HCT116 (cell line): Measurements from ENCODE around the gene LSS. TPM values are rescaled to one million over a fixed set of nuclear protein-coding genes. Genes with fewer than 3 reads are reported as not detected.
A peak's percentile ranks its signal among the peaks of the same experiment; 100 is the strongest.

Experiments
- ATAC-seq: fragments of 200-7000 bp; cut with Tn5 transposase; 2 replicates; pipeline ENCODE4 v1.9.1; 2020; ENCODE audit warnings: mild to moderate bottlenecking, moderate library complexity
- BruUV-seq: library from RNA; stranded (reverse); fragments of 400-500 nt; replicated peaks from 2 replicates; lab custom pipeline; 2021; lab: Mats Ljungman, UMichigan
- CTCF ChIA-PET: fragments of 300-600 bp; sonication (Branson Sonifier 250); formaldehyde crosslinking; loops from one replicate; lab custom pipeline; 2021; ENCODE audit warnings: antibody characterized with exemption; lab: Charles Lee
- POLR2A ChIA-PET: fragments of 300-600, 350-600 bp; sonication (Branson Sonifier 250); formaldehyde crosslinking; loops from one replicate; lab custom pipeline; 2021; ENCODE audit warnings: antibody characterized with exemption; lab: Charles Lee
- RAD21 ChIA-PET, 2 experiments: fragments of 300-600 bp; sonication (Branson Sonifier 250); formaldehyde crosslinking; loops; one replicate each; lab custom pipeline; 2023; ENCODE audit warnings: low total read pairs in 2 of 2; ENCODE audit not compliant: uncharacterized antibody in 2 of 2, unreplicated experiment in 2 of 2, low non-redundant PET in 1 of 2; lab: Charles Lee
- DNase-seq: peaks from one replicate; pipeline ENCODE4 v3.0.0-alpha.2; 2010; ENCODE audit warnings: low read depth, low spot score
- H2AFZ ChIP-seq: fragments of 200-600 bp; shearing (Covaris generic), sonication (generic); 2 replicates; pipeline ENCODE4 v1.6.1; 2017; ENCODE audit warnings: low read depth, mixed run types, mixed read lengths, antibody characterized with exemption, low read length; ENCODE audit not compliant: poor library complexity, severe bottlenecking
- H3K27ac ChIP-seq: 2 replicates; pipeline ENCODE4 v1.5.1; 2012; ENCODE audit warnings: low read depth, low read length
- H3K27me3 ChIP-seq: fragments of 200-600 bp; sonication (generic); 2 replicates; pipeline ENCODE4 v1.6.1; 2016; ENCODE audit warnings: mixed run types, low read length, mixed read lengths; ENCODE audit not compliant: insufficient read depth
- H3K36me3 ChIP-seq, 2 experiments: fragments of 200-500 bp in 1 of 2; fragments of 200-600 bp in 1 of 2; sonication (Bioruptor generic) in 1 of 2; sonication (generic) in 1 of 2; 2 replicates each; pipeline versions ENCODE4 v1.5.1 to v1.6.1; 2014 to 2016; ENCODE audit warnings: low read length in 2 of 2, inconsistent platforms in 1 of 2, mixed read lengths in 1 of 2, mixed run types in 1 of 2; ENCODE audit not compliant: insufficient read depth in 2 of 2, control insufficient read depth in 1 of 2
- H3K4me1 ChIP-seq, 2 experiments: fragments of 200-600 bp in 1 of 2; sonication (generic) in 1 of 2; 2 replicates each; pipeline versions ENCODE4 v1.5.1 to v1.6.1; 2012 to 2017; ENCODE audit warnings: low read length in 2 of 2, inconsistent platforms in 1 of 2, mild to moderate bottlenecking in 1 of 2, mixed read lengths in 1 of 2, mixed run types in 1 of 2, moderate library complexity in 1 of 2; ENCODE audit not compliant: insufficient read depth in 2 of 2, control insufficient read depth in 1 of 2
- H3K4me2 ChIP-seq: fragments of 200-600 bp; sonication (generic); 2 replicates; pipeline ENCODE4 v1.6.1; 2017; ENCODE audit warnings: mixed run types, low read length, mixed read lengths
- H3K4me3 ChIP-seq, 2 experiments: fragments of 200-600 bp in 1 of 2; sonication (generic) in 1 of 2; replicated peaks in 1 of 2; 2 replicates each; pipeline ENCODE4 v1.5.1; 2011 to 2016; ENCODE audit warnings: low read length in 2 of 2, control low read depth in 1 of 2, low read depth in 1 of 2, mild to moderate bottlenecking in 1 of 2, mixed read lengths in 1 of 2, mixed run types in 1 of 2
- H3K79me2 ChIP-seq: fragments of 200-600 bp; sonication (generic); 2 replicates; pipeline ENCODE4 v1.6.1; 2017; ENCODE audit warnings: mild to moderate bottlenecking, mixed run types, low read length, moderate library complexity, mixed read lengths; ENCODE audit not compliant: insufficient read depth
- H3K9ac ChIP-seq: fragments of 200-600 bp; sonication (generic); 2 replicates; pipeline ENCODE4 v1.6.1; 2016; ENCODE audit warnings: low read length, mixed read lengths
- H3K9me2 ChIP-seq: fragments of 200-600 bp; sonication (generic), shearing (Covaris generic); 2 replicates; pipeline ENCODE4 v1.6.1; 2017; ENCODE audit warnings: mixed run types, mild to moderate bottlenecking, moderate library complexity; ENCODE audit not compliant: insufficient read depth
- H3K9me3 ChIP-seq, 2 experiments: fragments of 200-500 bp in 1 of 2; fragments of 200-600 bp in 1 of 2; sonication (Bioruptor generic) in 1 of 2; sonication (generic) in 1 of 2; 2 replicates each; pipeline ENCODE4 v1.6.1; 2014 to 2017; ENCODE audit warnings: low read length in 2 of 2, mixed read lengths in 2 of 2, inconsistent platforms in 1 of 2, low read depth in 1 of 2, mild to moderate bottlenecking in 1 of 2, mixed run types in 1 of 2, moderate library complexity in 1 of 2; ENCODE audit not compliant: control insufficient read depth in 1 of 2, insufficient read depth in 1 of 2
- H4K20me1 ChIP-seq: fragments of 200-600 bp; sonication (generic), shearing (Covaris generic); 2 replicates; pipeline ENCODE4 v1.6.1; 2017; ENCODE audit warnings: mixed run types, mild to moderate bottlenecking, moderate library complexity; ENCODE audit not compliant: insufficient read depth
- ATF3 ChIP-seq: IDR thresholded peaks from 2 replicates; pipeline ENCODE4 v1.6.1; 2012
- CBX3 ChIP-seq: IDR thresholded peaks from 2 replicates; pipeline ENCODE4 v1.6.1; 2012; ENCODE audit warnings: low read depth
- EGR1 ChIP-seq: IDR thresholded peaks from 2 replicates; pipeline ENCODE4 v1.6.1; 2012; ENCODE audit warnings: low read depth
- EZH2phosphoT487 ChIP-seq: fragments of 200-600 bp; IDR thresholded peaks from 2 replicates; pipeline ENCODE4 v1.6.1; 2018; ENCODE audit warnings: antibody characterized with exemption, borderline replicate concordance
- MAX ChIP-seq: IDR thresholded peaks from 2 replicates; pipeline ENCODE4 v1.6.1; 2012
- ZBTB33 ChIP-seq: IDR thresholded peaks from 2 replicates; pipeline ENCODE4 v1.6.1; 2011; ENCODE audit warnings: mild to moderate bottlenecking, low read length, moderate library complexity; ENCODE audit not compliant: insufficient replicate concordance; ENCODE audit errors: extremely low read depth
- intact Hi-C: fragments of 100-400 bp; cut with micrococcal nuclease; formaldehyde crosslinking; loops from 2 replicates; pipeline ENCODE4 v1.10.0; 2022
- total RNA-seq: library from RNA; stranded (reverse); gene quantifications from one replicate; pipeline ENCODE4 v1.2.1, GENCODE V29; 2021; ENCODE audit not compliant: unreplicated experiment
- TF ChIP-seq, protein P1 (sequence below), 3 experiments: fragments of 200-600 bp in 1 of 3; sonication (generic) in 1 of 3; IDR thresholded peaks in 2 of 3; conservative IDR thresholded peaks in 1 of 3; 2 replicates each; pipeline ENCODE4 v1.5.1; 2012 to 2017; ENCODE audit warnings: low read depth in 2 of 3, low read length in 2 of 3, antibody characterized with exemption in 1 of 3, borderline replicate concordance in 1 of 3, control low read depth in 1 of 3, mild to moderate bottlenecking in 1 of 3, mixed read lengths in 1 of 3, mixed run types in 1 of 3, moderate library complexity in 1 of 3; ENCODE audit not compliant: insufficient read depth in 1 of 3

Gene LSS
- total RNA-seq, 1 experiment from 2014 or later = 44.7 TPM

- no TSS peak for BruUV-seq
- Histone ChIP-seq H3K4me1 (no peaks in the 10 kb centered on the region), H3K9me2 (no peaks in the 10 kb centered on the region), H3K9ac (no peak overlapping the region), H3K27me3 (no peaks in the 10 kb centered on the region), H4K20me1 (no peaks in the 10 kb centered on the region), H3K79me2 (peaks cover 2% of the 10 kb centered on the region), H3K36me3 (peaks cover 39 to 72% of the 10 kb centered on the region in 2 experiments), H3K4me3 (no peak overlapping the region), H2AFZ (no peak overlapping the region), H3K27ac (no peak overlapping the region), H3K9me3 (no peaks in the 10 kb centered on the region), H3K4me2 (no peak overlapping the region)
- ATAC-seq = peak; percentile 23; the same call in 1 of the 2 replicates
- TF ChIP-seq ATF3 = no peak
- no peak for TF ChIP-seq EZH2phosphoT487
- TF ChIP-seq MAX = no peak
- no peak for TF ChIP-seq ZBTB33
- TF ChIP-seq CBX3 = no peak
- TF ChIP-seq, protein P1, sequence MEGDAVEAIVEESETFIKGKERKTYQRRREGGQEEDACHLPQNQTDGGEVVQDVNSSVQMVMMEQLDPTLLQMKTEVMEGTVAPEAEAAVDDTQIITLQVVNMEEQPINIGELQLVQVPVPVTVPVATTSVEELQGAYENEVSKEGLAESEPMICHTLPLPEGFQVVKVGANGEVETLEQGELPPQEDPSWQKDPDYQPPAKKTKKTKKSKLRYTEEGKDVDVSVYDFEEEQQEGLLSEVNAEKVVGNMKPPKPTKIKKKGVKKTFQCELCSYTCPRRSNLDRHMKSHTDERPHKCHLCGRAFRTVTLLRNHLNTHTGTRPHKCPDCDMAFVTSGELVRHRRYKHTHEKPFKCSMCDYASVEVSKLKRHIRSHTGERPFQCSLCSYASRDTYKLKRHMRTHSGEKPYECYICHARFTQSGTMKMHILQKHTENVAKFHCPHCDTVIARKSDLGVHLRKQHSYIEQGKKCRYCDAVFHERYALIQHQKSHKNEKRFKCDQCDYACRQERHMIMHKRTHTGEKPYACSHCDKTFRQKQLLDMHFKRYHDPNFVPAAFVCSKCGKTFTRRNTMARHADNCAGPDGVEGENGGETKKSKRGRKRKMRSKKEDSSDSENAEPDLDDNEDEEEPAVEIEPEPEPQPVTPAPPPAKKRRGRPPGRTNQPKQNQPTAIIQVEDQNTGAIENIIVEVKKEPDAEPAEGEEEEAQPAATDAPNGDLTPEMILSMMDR (IDR thresholded peaks at IDR 0.05 in 2 of 3, conservative IDR thresholded peaks at IDR 0.05 in 1 of 3; ENCODE audit: borderline replicate concordance in 1 of 3, insufficient read depth in 1 of 3, low read depth in 2 of 3, low read length in 2 of 3) = no peak
- TF ChIP-seq EGR1 = no peak
- DNase-seq = no peak
- POLR2A ChIA-PET = no interaction called here
- CTCF ChIA-PET = no interaction called here
- intact Hi-C loops = no loop called here
- RAD21 ChIA-PET = no interaction called here
Measured at GRCh38 chr21:46255758-46256337, 27.3 kb upstream of the LSS start.
